SIG-M5 treated with dmso at 0.1 percent for 504 hours (cell line): ENCODE results near the gene UTP14C.
"Not testable (repeated sequence)": the region's sequence is repeated elsewhere in the genome, so short reads cannot be mapped to it uniquely, and the experiment has no call there.

Source experiments
- DNase-seq: peaks from one replicate; lab custom pipeline; 2025; ENCODE audit not compliant: unreplicated experiment; lab: John Stamatoyannopoulos, UW

Gene UTP14C

GRCh38 chr13:52024481-52024880, at the start of gene UTP14C:
TSS of gene UTP14C (plus strand) at chr13:52024691. CDS start at chr13:52028805, 4,114 bp downstream.
- no peak for DNase-seq

DNA sequence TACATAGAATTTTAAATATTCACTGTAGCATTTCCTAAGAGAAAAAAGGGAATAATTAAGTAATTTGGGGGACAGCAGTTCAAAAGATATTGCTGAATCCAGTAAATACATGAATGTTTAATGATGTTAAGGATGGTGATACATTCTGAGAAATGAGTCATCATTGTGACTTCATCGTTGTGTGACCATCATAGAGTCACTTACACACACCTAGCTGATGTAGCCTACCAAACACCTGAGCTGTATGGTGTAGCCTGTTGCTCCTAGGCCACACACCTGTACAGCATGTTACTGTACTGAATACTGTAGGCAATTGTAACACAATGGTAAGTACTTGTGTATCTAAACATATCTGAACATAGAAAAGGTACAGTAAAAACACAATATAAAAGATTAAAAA, 48.1 kb upstream of the UTP14C start:
- no peak for DNase-seq

DNA sequence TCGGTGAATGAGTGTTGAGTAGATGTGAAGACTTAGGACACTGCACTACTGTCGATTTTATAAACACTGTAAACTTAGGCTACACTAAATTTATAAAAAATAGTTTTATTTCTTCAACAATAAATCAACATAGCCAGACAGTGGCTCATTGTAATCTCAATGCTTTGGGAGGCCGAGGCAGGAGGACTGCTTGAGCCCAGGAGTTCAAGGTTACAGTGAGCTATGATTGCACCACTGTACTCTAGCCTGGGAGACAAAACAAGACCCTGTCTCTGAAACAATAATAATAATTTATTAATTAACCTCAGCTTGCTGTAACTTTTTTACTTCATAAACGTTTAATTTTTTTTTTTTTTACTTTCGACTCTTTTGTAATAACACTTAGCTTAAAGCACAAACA, 47.6 kb upstream of the UTP14C start:
- no peak for DNase-seq

DNA sequence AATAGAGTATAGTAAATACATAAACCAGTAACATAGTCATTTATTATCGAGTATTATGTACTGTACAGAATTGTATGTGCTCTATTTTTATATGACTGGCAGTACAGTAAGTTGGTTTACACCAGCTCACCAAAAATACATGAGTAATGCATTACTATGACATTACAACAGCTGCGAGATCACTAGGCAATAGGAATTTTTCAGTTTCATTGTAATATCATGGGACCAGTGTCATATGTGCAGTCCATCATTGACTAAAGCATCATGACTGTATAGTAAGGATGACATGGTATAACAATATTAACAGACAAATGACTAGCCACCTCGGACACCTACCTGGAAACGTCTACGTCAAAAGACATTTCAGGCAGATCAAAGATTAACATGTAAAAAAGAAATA, 46.9 kb upstream of the UTP14C start:
- DNase-seq: no peak

DNA sequence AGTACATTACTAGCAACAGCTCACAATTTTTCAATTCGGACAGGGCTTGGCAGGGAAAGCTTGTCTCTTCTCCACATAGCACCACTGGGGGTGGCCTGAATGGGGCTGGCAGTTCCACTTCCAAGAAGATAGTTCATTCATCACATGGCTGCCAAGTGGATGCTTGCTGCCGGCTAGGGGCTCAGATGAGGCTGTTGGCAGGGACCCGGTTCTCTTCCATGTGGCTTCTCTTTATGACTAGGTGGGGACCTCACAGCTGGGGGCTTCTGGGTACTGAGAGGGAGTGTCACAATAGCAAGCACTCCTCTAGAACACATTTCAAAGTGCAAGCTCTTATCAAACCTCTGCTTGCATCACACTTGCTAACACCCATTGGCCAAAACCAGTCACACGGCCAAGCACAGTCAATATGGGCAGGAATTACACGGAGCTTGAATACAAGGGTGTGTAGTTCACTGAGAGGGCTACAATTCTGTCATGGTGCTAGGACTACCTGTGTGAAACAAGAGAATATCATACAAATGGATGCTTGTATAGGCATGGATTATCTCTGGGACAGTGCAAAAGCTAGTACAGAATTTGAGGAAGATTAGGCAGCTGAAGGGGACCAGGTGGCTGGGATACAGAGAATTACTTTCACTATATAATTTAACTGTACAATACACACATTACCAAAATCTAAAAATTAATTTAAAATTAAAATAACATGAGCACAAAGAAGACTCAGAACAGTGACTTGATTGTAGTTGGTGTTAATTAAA, 45.5 kb upstream of the UTP14C start:
- DNase-seq: no peak

DNA sequence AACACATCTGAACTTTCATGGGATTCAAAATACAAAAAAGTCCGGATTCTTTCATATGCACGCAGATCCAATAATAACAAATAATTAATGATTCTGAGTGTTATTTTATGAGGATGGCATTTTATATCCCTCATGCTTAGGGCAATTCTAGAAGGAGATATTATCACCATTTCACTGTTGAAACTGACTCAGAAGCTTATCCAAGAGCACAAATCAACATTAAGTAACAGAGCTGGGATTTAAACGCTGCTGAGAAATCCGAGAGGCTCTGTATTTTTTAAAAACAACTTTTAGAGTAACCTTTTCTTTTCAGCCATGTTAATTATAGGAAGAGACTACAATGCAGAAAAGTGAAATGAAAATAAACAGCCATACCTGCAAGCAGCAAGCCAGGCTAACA, 43.6 kb upstream of the UTP14C start:
- DNase-seq: no peak

DNA sequence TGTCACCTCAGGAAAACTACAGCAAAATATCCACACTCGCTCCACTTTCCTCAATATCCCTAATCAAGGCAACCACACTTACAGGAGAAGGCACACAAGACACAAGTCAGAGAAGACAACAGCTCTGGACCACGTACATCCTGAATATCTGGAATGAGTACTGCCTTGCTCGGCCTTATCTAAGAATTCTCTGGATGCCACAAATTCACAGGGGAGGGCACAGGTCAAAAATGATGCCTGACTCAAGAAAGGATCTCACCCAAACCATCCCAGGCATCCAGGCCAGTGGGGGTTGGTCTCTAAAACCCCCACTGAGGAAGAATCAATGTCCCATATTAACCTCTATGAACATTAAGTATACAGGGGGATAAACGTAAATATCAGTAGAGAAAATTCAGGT, 43.1 kb upstream of the UTP14C start:
- DNase-seq: no peak

GRCh38 chr13:51983292-51983691, 41.2 kb upstream of the UTP14C start:
- not testable (repeated sequence) for DNase-seq

DNA sequence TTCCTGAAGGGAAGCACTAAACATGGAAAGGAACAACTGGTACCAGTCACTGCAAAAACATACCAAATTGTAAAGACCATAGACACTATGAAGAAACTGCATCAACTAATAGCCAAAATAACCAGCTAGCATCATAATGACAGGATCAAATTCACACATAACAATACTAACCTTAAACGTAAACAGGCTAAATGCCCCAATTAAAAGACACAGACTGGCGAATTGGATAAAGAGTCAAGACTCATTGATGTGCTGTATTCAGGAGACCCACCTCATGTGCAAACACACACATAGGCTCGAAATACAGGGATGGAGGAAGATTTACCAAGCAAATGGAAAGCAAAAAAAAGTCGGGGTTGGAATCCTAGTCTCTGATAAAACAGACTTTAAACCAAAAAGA, 39.6 kb upstream of the UTP14C start:
- DNase-seq: not testable (repeated sequence)

DNA sequence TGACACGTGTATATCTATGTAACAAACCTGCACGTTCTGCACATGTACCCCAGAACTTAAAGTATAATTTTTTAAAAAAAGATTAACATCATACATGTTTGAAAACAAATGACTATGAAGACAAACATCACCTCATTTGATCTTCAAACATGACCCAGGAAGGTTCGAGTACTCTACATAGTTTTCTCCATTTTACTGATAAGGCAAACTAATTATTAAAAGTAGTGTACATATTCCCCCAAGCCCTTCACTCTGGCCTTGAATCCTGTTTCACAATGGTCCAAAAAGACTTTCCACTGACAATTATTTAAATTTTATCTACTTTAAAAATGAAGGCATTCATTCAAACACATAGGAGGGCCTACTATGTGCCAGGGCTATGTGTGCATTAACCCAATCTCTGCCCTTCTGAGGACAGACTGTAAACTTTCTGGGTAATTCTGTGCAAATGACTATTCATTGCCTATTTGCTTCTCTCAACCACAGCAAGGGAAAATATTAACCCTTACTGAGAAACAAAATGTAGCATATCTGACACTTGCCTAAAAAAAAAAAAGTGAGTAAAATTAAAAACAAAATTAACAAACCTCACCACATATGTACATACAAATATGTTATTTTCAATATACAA, 35.4 kb upstream of the UTP14C start:
- no peak for DNase-seq

DNA sequence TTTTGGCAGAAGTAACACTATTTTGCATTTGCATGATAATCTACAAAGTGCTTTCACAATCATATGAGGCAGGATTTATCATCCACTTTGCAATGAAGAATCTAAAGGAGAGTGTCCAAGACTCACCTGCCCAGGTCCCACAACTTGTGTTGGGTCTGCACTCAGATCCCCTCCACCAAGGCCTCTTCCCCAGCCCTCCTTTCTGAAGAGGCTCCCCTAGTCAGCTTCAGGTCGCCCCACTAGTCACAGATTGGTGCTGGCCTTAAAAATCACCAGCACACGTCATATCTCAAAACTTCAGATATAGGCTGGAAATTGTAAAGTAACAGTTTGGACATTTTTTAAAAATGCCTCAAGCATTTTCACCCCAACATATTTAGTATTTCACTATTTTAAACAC, 30.8 kb upstream of the UTP14C start:
- no peak for DNase-seq

DNA sequence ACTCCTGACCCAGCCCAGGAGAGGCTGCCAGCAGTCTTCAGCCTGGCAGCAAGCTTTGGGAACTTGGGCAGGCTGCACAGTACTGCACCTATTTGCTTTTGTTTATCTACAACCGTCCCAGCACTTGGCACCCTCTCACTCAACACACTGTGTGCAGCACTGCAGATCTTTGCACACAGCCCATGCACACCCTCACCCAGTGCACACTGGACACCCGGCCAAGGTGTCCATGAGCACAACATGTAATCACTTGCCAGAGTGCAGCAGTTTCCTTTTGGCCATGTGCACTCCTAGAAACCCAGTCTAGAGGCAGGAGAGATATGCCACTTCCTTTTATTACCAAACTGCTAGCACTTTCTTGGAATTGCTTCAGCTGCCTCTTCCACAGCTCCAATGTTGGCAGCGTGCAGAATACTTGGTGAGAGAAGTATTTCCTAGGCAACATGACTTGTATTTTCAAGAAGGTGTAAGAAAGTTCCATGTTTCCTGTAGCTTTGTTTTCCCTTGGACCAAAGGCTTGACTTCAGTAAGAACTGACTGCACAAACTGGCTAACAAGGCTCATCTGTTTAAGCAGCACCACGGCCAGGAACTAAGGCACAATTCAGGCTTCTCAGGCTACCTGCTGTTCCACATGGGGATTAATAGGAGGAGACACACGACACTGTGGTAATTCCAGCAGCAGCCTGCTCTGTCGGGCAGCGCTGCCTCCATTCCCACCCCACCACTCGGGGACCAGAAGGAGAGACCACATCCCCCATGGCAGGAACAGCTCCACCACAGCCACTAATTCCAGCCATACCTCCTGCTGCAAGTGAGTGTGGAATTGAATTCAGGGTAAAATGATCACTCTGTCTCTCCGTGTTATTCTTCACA, 28.6 kb upstream of the UTP14C start:
- DNase-seq: no peak

DNA sequence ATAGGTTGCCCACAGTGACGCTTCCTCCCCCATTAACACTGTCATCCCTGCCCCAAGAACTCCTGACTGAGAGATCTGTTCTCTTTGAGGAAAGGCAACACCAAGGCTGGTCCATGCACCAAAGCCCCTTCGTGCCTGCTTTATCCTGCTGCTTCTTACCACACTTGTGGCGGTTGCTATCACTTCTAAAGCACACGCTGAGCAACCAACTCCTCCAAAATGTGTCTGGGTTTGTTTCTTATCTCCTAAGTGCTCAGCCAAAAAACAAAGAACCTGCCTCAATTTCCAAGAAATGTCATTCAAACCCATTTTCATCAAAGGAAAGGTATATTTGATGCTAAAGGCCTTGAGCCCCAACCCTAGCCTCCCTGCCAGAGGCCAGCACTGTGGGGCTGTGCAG, 27.9 kb upstream of the UTP14C start:
- DNase-seq: no peak

GRCh38 chr13:51997186-51997585, 27.3 kb upstream of the UTP14C start:
- no peak for DNase-seq

DNA sequence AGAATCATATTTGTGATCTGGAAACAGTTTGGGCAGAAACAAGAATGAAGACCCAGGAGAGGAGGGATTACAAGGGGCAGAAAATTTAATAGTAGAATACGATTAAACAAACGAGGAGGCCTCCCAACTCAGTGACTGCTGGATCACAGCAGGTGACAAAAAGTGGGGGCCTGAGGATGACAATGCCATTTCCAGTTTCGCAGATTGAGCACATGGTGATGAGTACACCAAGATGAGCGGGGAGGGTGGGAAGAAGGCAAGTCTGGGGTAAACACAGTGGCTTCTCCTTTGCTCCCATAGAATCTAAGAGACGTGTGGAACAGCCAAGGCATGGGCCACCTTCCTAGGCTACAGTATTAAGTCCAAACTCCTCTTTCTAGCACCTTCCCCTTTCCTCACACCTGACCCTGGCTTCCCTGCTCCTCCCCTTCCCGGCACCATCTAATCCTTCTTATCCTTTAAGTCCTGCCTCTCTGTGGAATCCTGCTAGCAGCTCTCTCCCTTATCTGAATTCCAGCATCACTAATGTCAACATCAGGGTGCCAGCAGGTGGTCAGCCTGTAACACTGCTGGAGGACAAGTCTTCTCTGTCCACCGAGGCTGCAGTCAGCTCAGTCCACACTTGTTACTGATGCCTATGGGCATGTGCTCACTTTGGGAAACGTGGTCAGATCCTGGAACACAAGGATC, 26.7 kb upstream of the UTP14C start:
- no peak for DNase-seq

DNA sequence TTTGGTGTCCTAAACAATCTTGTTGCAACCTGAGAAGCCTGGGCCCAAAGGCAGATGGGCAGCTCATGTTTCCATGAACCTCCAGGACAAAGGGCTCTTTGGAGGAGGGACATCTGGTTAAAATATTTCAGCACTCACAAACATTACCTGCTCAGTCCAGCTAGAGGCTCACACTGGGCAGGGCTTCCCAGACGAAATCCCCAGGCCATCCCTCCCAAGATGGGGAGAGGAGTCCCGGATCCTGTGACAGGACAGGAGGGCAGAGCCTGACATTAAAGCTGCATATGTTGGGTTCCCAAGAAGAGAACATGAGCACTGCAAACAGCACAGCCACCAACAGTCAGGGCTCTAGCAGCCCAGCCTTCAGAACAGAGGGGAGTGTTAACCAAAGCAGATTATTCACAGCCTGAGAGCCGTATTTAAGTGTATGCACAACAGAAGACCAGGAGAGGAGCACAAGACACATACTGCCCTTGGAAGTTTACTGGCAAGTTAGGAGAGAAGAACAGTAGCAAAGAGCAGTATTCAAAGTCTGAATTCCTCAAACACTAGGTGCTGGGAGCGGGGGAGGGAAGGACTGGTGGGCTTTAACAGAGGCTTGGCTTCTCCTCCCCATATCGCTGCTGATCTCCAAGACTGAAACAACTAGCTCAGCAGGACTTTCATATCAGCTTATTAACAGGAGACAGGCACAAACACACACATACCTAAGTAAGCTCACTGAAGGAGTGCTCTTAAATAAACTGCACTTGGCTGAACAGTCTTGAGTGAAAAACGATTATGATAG, 25.6 kb upstream of the UTP14C start:
- DNase-seq: no peak

GRCh38 chr13:51999510-51999911, 25.0 kb upstream of the UTP14C start:
- no peak for DNase-seq

DNA sequence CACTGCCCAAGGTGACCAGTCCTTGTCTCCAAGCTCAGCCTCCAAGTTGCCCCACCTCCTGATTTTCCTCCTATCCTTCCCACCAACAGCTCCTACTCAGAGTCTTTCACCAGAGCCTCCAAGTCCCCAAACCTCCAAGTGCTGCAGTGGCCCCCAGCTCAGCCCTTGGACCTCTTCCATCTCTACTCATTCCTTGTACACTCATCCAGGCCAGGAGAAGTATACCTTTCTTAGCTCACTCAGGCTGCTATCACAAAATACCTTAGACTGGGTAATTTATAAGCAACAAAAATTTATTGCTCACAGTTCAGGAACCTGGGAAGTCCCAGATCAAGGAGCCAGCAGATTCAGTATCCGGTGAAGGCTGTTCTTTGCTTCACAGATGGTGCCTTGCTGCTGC, 24.6 kb upstream of the UTP14C start:
- no peak for DNase-seq

GRCh38 chr13:52001120-52001731, 23.3 kb upstream of the UTP14C start:
- peak; percentile 79 for DNase-seq

- DNase-seq: no peak
Observed at GRCh38 chr13:52002361-52002760, 22.1 kb upstream of the UTP14C start.
